ENCODE data around the gene PRKG1.

The PRKG1 gene

GRCh38 chr10:51074238-51075028, at the start of gene PRKG1:
Gene PRKG1 (plus strand): TSS chr10:51074487.
- DNase-seq (ENCODE audit: low read depth), result no peak

DNA sequence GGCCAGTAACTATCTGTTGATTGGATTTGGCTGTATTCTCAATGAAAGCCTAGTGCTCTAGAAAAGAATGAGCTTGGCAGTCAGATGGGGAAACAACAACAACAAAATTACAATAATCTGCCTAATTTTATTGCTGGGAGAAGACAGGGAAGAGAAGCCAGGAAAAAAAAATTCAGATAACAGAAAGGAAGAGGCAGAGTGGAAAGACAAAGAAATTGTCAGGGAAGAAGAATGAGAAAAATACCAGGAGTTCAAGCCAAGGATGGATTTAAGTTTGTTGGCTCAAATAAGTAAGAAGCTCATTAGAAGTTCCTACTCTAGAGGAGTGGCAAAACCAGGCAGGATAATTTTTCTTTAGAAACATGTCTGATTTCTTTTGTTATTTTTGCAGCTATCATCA, 45.9 kb upstream of the PRKG1 start:
- no peak for DNase-seq (ENCODE audit: low read depth)

- DNase-seq (ENCODE audit: low read depth), result no peak
These were observed 45.1 kb upstream of the PRKG1 start for GRCh38 chr10:51029172-51029641.

GRCh38 chr10:51030480-51030879, 43.8 kb upstream of the PRKG1 start:
- DNase-seq (ENCODE audit: low read depth), result no peak

- no peak for DNase-seq (ENCODE audit: low read depth)
These were observed 42.3 kb upstream of the PRKG1 start for GRCh38 chr10:51031950-51032349.

DNA sequence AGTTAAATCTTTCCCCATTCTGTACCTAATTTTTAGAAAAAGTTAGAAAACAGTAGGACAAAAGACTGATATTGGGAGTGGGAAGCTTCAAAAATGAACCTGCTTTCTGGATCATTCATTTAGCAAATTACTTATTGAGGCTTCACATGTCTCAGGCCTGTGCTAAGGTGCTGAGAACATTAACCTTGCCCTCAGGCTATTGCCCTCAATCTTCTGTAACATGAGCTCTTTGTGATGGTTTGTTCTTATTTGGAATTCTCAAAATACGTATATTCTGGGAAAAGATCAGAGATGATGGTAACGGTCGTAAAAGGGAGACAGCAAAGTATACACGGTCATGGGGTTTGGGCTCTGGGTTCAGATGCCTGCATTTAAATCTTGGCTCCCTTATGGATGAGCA, 39.5 kb upstream of the PRKG1 start:
- no peak for DNase-seq (ENCODE audit: low read depth)

- no peak for DNase-seq (ENCODE audit: low read depth)
These were observed 38.9 kb upstream of the PRKG1 start for GRCh38 chr10:51035344-51035743.

- DNase-seq (ENCODE audit: low read depth), result no peak
These were observed 28.4 kb upstream of the PRKG1 start for GRCh38 chr10:51045871-51046270.

DNA sequence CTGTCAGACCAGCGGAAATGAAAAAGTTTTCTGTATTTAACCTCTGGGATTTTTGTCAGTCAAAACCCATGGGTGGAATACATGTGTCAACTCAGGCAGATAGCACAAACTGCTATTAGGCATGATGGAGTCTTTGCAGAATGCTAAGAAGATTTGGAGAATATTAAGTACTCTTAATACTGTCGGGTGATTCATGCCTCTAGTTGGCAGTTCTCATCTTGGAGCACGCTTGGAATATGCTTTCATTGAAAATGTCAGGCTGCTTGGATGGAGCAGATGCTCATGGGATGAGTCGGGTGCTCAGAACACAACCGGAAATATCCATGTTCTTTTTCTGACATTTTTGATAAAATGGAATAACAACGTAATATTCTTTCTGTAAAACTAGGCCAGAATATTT, 27.6 kb upstream of the PRKG1 start:
- no peak for DNase-seq (ENCODE audit: low read depth)

GRCh38 chr10:51047857-51048256, 26.4 kb upstream of the PRKG1 start:
- no peak for DNase-seq (ENCODE audit: low read depth)

GRCh38 chr10:51048792-51049191, 25.5 kb upstream of the PRKG1 start:
- DNase-seq (ENCODE audit: low read depth), result no peak

DNA sequence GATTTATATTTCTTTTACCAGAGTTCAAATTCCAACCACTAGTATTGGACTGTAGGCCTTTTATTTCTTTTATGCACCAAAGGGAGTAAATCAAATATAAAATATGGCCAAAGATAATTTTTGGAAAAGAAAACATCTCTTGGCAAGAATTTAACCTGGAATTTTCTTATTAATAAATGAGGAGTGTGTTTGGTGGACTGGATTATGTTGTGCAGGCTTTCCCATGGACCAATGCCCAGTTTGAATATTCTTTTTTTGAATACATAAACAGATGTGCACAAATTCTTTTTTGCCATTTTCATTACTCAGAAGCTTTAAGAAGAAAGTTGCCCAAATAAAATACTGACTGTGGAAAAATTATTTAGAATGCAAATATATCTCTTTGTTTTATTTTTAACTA, 22.1 kb upstream of the PRKG1 start:
- DNase-seq (ENCODE audit: low read depth), result no peak

DNA sequence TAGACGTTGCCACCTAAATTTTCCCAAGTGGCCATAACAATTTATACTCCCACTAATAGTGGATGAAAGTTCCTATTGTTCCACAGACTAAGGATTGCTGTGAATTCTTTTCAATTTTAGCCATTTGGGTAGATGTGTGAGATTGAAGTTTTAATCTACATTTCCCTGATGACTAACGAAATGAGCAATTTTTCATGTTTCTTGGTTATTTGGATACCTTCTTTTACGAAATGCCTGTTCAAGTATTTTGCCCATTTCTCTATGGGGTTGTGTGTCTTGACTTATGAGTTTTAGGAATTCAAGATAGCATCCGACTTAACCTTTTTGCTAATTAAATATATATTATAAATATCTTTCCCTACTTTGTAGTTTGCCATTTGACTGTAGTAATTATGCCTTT, 16.4 kb upstream of the PRKG1 start:
- no peak for DNase-seq (ENCODE audit: low read depth)

DNA sequence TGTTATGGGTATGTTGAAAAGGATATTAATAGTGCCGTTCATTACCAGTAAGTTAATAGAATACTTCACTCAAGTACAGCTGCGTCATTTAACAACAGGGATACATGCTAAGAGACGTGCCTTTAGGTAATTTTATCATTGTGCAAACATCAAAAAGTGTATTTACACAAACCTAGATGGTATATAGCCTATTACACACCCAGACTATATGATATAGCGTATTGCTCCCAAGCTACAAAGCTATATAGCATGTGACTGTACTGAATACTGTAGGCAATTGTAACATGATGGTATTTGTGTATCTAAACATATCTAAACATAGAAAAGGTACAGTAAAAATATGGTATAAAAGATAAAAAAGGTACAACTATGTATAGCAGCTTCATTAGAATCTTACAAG, 11.1 kb upstream of the PRKG1 start:
- no peak for DNase-seq (ENCODE audit: low read depth)

GRCh38 chr10:51063659-51064535, 10.4 kb upstream of the PRKG1 start:
- DNase-seq (ENCODE audit: low read depth), result no peak

DNA sequence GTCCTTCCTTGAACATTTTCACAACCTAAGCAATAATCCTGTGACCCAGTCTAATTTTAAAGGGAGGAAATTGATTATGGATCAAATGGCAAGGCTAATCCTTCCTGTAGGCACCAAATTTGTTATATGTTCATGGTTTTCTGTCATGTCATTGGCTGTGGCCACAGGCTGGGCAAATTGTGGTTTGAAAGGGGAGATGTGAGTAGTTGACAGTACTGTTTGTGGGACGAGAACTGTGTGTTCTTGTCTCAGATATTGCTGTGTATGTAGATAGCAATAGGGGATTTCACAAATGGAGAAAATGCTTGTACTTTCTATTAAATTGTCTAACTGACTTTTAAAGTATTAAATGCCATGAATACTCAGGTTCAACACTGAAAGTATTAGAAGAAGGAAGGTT, 8.1 kb upstream of the PRKG1 start:
- no peak for DNase-seq (ENCODE audit: low read depth)

GRCh38 chr10:51072210-51072609, 2.1 kb upstream of the PRKG1 start:
- no peak for DNase-seq (ENCODE audit: low read depth)

- DNase-seq (ENCODE audit: low read depth), result no peak
These were observed 1.3 kb upstream of the PRKG1 start for GRCh38 chr10:51072921-51073434.

- DNase-seq (ENCODE audit: low read depth), result no peak
These were observed 642 bp upstream of the PRKG1 start for GRCh38 chr10:51073453-51074237.

DNA sequence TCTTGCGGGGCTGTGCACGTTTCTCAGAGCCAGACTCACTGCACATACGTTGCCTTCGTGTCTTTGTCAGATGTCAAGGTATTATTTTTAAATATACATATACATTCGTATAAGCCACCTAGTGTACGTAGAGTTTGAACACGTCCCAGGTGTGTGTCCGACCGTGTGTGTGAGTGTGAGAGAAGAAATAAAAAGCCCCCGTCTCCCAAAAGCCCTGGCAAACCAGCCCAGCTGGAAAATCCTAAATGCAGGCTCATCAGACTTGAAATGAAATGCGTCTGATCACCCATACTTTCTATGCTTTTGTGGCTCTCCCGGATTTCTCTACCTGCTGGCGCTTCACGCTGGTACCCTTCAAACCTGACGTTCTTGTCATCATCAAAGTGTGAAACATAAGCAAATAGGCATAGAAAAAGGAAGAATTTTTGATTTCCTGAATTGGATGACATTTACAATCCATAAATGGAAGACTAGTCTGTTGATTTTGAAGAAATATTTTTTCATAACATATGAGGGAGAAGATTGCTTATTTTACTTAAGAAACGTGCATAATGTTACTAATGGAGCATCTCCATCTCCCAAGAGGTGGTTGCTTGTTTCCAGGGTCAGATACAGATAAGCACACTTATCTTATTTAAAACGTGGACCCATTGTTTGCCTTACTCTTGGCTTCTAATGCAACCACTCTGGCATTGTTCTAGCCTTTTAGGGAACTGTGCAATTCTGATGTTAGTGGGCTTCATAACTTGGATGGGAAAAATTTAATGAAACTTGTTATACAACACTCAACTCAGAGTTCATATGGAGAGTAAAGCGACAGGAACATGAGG, 971 bp downstream of the PRKG1 start:
- no peak for DNase-seq (ENCODE audit: low read depth)

- no peak for DNase-seq (ENCODE audit: low read depth)
These were observed 1.6 kb downstream of the PRKG1 start for GRCh38 chr10:51075873-51076229.
